ENCODE data around the gene MINDY4. TPM values are rescaled to one million over a fixed set of nuclear protein-coding genes. Genes with fewer than 3 reads are reported as not detected.

The MINDY4 gene
- total and polyA plus RNA-seq, 4 donors, result 0.93 to 6.1 (median 1.9) TPM

GRCh38 chr7:30910411-30911073 lies 139.3 kb downstream of the MINDY4 start:
- Histone ChIP-seq H3K4me1 (ENCODE audit: control insufficient read depth in 4 of 4, insufficient read depth in 4 of 4, low read length in 3 of 4) (no peaks in the 10 kb centered on the region), H3K36me3 (ENCODE audit: control insufficient read depth in 4 of 4, insufficient read depth in 3 of 4, low read depth in 1 of 4, low read length in 3 of 4) (no peaks in the 10 kb centered on the region), H3K9ac (ENCODE audit: low read depth in 1 of 2, low read length in 2 of 2) (no peak overlapping the region), H3K9me3 (ENCODE audit: control insufficient read depth in 4 of 4, low read length in 3 of 4) (no peaks in the 10 kb centered on the region), H3K4me3 (ENCODE audit: low read depth in 1 of 3, low read length in 3 of 3) (no peak overlapping the region), H3K27me3 (ENCODE audit: control insufficient read depth in 4 of 4, insufficient read depth in 4 of 4, low read length in 3 of 4) (no peaks in the 10 kb centered on the region), H3K27ac (ENCODE audit: low read depth in 1 of 2, low read length in 2 of 2) (no peak overlapping the region)
- no peak for TF ChIP-seq ZBTB33 (IDR thresholded peaks at IDR 0.05)
- TF ChIP-seq NR2F2 (IDR thresholded peaks at IDR 0.05), result no peak
- no peak for TF ChIP-seq RAD21 (IDR thresholded peaks at IDR 0.05)
- no peak for TF ChIP-seq JUND (IDR thresholded peaks at IDR 0.05)
- no peak for TF ChIP-seq FOXA2 (IDR thresholded peaks at IDR 0.05)
- no peak for TF ChIP-seq EGR1 (IDR thresholded peaks at IDR 0.05; ENCODE audit: low read depth in 2 of 2)
- no peak for TF ChIP-seq ATF3 (IDR thresholded peaks at IDR 0.05)
- no peak for TF ChIP-seq MAX (IDR thresholded peaks at IDR 0.05)
- TF ChIP-seq CTCF (IDR thresholded peaks at IDR 0.05; ENCODE audit: low read depth, low read length, missing input control), result no peak
- no peak for TF ChIP-seq SP1 (IDR thresholded peaks at IDR 0.05)
- TF ChIP-seq FOXA1 (IDR thresholded peaks at IDR 0.05), result no peak
- WGBS, result 85% methylated on average over 11 of the region's 11 CpGs
- DNase-seq (ENCODE audit: low spot score), result no peak

GRCh38 chr7:30911133-30911532 lies 139.9 kb downstream of the MINDY4 start:
- H3K4me1 ChIP-seq (ENCODE audit: control insufficient read depth in 4 of 4, insufficient read depth in 4 of 4, low read length in 3 of 4), result no peaks in the 10 kb centered on the region
- H3K9me3 ChIP-seq (ENCODE audit: control insufficient read depth in 4 of 4, low read length in 3 of 4), result no peaks in the 10 kb centered on the region
- no peak for DNase-seq (ENCODE audit: low spot score)
- H3K36me3 ChIP-seq (ENCODE audit: control insufficient read depth in 4 of 4, insufficient read depth in 3 of 4, low read depth in 1 of 4, low read length in 3 of 4), result no peaks in the 10 kb centered on the region
- no peak overlapping the region for H3K27ac ChIP-seq (ENCODE audit: low read depth in 1 of 2, low read length in 2 of 2)
- no peaks in the 10 kb centered on the region for H3K27me3 ChIP-seq (ENCODE audit: control insufficient read depth in 4 of 4, insufficient read depth in 4 of 4, low read length in 3 of 4)
- no peak overlapping the region for H3K9ac ChIP-seq (ENCODE audit: low read depth in 1 of 2, low read length in 2 of 2)
- WGBS, result 84% methylated on average over 11 of the region's 11 CpGs
- no peak overlapping the region for H3K4me3 ChIP-seq (ENCODE audit: low read depth in 1 of 3, low read length in 3 of 3)
- TF ChIP-seq FOXA2 (IDR thresholded peaks at IDR 0.05), result no peak
- TF ChIP-seq TAF1 (conservative IDR thresholded peaks at IDR 0.05), result no peak
- no peak for TF ChIP-seq MAX (IDR thresholded peaks at IDR 0.05)
- TF ChIP-seq GABPA (IDR thresholded peaks at IDR 0.05 in 1 of 2, conservative IDR thresholded peaks at IDR 0.05 in 1 of 2), result no peak
- TF ChIP-seq JUND (IDR thresholded peaks at IDR 0.05), result no peak
- no peak for TF ChIP-seq REST (IDR thresholded peaks at IDR 0.05)
- no peak for TF ChIP-seq EGR1 (IDR thresholded peaks at IDR 0.05; ENCODE audit: low read depth in 2 of 2)
- no peak for TF ChIP-seq YY1 (IDR thresholded peaks at IDR 0.05)
- no peak for TF ChIP-seq CTCF (IDR thresholded peaks at IDR 0.05; ENCODE audit: low read depth, low read length, missing input control)
- no peak for TF ChIP-seq RXRA (IDR thresholded peaks at IDR 0.05)
- no peak for TF ChIP-seq HNF4A (conservative IDR thresholded peaks at IDR 0.05)
